NOMO-1 treated with DMSO at 0.1 percent for 48 hours (cell line): ENCODE data around the gene THUMPD3.

Experiments
- DNase-seq: peaks from one replicate; lab custom pipeline; 2025; ENCODE audit not compliant: unreplicated experiment; lab: John Stamatoyannopoulos, UW

Gene THUMPD3

DNA sequence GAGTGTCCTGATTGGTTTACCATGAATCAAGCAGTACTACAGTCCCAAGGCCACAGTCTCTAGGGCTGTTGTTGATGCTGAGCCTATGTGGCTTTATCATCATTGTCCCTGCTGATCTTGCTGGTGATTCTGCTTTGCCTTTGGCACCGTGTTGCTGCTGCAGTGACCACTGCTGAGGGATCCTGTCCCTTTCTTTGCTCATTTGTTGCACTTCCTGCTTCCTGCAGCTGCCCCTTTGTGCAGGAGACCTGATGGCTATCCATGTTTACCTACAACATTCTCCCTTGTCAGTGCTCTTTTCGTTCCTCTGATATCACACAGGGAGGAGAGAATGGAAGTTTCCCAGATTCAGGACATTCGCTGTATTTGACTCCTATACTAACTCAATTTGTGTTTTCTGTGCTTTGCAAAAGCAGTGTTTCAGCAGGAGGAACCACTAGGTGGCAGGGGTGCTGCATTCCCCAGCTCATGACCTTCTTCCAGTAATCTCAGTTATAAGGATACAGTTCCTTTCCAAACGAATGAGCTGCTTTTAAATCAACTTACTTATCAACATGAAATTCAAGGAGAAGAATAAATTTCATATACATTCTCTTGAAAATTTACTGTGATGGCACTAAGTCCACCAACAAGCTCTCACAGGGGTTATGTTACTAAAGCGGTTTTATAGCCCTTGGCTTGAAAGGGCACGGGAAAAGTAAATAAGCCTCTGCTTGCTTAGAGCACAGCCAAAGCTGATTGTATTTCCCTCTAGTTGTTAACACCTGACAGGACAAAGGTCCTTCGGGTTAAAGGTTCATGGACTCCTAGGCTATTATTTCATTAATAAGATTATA lies 9.7 kb upstream of the THUMPD3 start:
- peak; percentile 69 for DNase-seq

DNA sequence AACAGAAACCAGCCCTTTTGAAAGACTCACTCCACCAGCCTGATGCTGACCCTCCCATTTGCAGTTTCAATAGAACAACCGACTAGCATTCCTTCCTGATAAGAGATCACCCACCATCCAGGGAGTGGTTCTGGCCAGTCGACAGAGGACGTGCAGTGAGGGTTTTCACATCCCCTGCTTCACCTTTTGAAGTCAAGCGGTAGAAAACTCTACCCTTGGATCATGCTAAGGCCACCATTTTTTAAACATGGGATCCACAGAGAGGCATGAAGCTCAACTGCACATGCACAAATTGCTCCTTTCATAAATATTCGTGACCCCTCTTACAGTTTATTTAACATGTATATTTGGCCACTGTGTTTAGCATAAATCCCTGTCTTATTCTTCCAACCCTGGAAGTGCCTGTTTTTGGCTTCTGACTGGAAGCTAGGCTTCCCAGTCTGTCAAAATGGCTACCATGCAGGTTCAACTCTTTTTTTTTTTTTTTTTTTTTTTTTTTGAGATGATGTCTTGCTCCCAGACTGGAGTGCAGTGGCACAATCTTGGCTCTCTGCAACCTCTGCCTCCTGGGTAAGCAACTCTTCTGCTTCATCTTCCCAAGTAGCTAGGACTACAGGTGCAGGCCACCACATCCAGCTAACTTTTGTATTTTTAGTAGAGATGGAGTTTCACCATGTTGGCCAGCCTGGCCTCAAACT lies 1.0 kb upstream of the THUMPD3 start:
- no peak for DNase-seq

DNA sequence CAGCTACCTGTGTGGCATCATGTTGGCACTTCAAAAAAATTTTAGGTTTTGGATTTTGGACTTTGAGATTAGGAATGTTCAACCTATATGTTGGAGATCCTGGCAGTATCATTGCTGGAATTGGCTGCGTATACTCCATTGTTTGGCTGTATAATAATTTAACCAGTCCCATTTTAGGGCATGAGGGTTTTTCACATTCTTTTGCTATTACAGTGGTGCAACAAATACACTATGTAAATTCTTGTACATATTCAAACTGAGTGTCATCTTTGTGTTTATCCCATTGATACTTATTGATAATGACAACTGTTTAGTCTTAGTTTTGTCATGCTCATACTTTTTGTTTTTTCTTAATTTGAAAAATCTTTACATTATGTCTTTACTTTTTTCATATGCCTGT lies 6.7 kb downstream of the THUMPD3 start:
- no peak for DNase-seq

DNA sequence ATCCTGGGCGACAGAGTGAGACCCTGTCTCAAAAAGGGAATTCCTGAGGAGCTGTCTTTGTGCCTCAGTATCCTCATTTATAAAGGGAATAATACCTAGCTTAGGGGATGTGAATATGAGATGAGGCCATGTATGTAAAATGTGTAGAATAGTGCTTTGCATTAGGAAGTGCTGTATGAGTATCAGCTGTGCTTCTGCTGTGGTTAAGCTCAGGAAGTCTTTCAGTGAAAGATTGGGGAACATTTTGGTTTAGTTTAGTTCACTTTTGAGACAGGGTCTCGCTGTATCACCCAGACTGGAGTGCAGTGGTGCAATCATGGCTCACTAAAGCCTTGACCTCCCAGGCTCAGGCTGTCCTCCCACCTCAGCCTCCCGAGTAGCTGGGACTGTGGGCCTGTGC lies 10.6 kb downstream of the THUMPD3 start:
- no peak for DNase-seq

GRCh38 chr3:9377981-9378380 lies 15.1 kb downstream of the THUMPD3 start:
- DNase-seq: no peak

GRCh38 chr3:9379327-9379726 lies 16.5 kb downstream of the THUMPD3 start:
- no peak for DNase-seq

GRCh38 chr3:9380014-9380413 lies 17.2 kb downstream of the THUMPD3 start:
- no peak for DNase-seq

- no peak for DNase-seq
These were observed 21.4 kb downstream of the THUMPD3 start for GRCh38 chr3:9384141-9384828.

DNA sequence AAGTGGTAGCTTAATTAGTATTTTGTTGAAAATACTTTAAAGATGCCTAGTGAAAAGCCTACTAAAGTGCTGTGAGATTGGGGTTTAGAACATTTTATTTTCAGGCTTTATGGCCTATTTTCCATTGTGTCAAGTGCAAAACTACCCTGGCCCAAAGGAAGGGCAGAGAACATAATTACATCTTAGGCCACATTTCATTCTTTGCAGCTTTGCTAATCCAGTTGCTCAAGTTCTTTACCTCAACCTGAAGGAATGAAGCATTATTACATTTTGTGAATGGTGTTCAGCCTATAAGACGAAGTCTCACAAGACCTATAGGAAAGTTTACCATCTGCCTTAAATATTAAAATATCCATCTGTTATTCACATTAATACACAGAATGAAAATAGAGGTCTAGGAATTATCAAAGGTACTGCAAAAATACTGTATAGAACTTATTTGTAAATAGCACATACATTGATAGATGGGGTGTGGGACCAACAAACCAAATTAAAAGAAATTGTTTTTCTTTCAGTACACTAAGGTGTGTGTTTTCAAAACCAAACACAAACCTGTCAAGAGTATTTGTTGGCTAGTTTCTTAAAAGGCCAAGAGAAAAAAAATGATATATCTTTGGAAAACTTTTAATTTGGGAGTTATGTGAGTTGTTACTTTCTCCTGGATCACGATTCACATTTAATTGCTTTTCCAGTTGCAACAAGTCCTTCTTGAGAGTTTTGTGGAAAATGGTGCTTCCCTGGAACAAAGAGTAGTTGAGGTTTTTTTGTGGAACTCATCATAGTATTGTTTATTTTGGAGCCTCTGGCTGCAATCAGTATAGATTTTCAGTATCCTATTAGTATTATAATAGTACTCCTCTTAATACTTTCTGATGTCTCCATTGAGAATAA lies 22.6 kb downstream of the THUMPD3 start:
- DNase-seq: no peak

DNA sequence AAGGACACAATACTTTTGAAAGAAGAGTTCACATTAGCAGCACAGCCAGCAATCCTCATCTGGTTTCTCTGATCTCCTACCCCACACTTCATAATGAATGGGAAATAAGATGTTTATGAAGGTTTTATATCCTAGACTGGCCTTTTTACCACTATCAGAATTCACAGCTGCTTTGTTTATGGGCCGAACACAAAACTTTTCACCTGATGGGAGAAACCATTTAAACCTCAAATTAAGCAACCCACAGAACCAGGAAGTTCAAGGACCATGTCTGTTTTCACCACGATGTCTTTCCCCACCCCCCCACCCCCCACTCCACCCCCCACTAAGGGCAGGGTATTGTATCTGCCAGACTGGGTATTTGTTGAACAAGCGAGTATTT lies 23.2 kb downstream of the THUMPD3 start:
- DNase-seq: no peak

- DNase-seq: no peak
These were observed 23.9 kb downstream of the THUMPD3 start for GRCh38 chr3:9386501-9387321.

GRCh38 chr3:9387322-9387655 lies 24.4 kb downstream of the THUMPD3 start:
- DNase-seq: no peak

GRCh38 chr3:9388142-9388541 lies 25.3 kb downstream of the THUMPD3 start:
- DNase-seq: no peak

GRCh38 chr3:9388562-9389272 lies 25.9 kb downstream of the THUMPD3 start:
- DNase-seq: no peak

- no peak for DNase-seq
These were observed 27.5 kb downstream of the THUMPD3 start for GRCh38 chr3:9390265-9390888.

- DNase-seq: no peak
These were observed 29.2 kb downstream of the THUMPD3 start for GRCh38 chr3:9392041-9392440.

- no peak for DNase-seq
These were observed 32.9 kb downstream of the THUMPD3 start for GRCh38 chr3:9395570-9396300.

GRCh38 chr3:9396301-9396631 lies 33.4 kb downstream of the THUMPD3 start:
- DNase-seq: peak; percentile 93
